ENCODE results near the gene SCRN1.

The SCRN1 gene

GRCh38 chr7:30001998-30002397 is 12.4 kb upstream of the SCRN1 start:
- DNase-seq, result no peak

- DNase-seq, result no peak
Observed at GRCh38 chr7:29998489-29998888, 8.9 kb upstream of the SCRN1 start.

DNA sequence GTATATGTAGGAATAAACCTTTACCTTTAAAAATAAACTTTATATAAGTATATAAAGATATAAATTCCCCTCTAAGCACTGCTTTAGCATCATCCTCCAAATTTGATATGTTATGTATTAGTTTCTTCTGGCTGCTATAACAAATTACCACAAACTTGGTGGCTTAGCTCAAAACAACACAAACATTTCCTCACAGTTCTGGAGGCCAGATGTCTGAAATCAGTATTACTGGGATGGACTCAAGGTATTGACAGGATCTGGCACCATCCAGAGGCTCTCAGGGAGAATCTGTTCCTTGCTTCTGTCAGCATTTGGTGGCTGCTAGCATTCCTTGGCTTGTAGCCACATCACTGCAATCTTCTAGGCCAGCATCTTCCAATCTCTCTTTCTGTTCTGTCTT is 6.7 kb upstream of the SCRN1 start:
- DNase-seq, result no peak

DNA sequence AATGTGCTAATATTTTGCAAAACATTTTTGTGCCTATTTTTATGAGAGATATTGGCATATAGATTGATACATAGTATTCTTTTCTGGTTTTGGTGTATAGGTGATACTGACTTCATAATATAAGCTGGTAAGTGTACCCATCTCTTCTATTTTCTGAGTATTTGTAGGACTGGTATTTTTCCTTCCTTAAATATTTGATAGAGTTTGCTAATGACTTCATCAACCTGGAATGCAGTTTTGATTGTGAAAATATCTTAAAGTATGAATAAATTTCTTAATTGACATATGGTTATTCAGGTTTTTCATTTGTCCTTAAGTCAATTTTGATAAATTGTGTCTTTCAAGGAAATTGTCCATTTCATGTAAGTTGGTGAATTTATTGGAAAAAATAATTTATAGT is 6.1 kb upstream of the SCRN1 start:
- DNase-seq, result no peak

DNA sequence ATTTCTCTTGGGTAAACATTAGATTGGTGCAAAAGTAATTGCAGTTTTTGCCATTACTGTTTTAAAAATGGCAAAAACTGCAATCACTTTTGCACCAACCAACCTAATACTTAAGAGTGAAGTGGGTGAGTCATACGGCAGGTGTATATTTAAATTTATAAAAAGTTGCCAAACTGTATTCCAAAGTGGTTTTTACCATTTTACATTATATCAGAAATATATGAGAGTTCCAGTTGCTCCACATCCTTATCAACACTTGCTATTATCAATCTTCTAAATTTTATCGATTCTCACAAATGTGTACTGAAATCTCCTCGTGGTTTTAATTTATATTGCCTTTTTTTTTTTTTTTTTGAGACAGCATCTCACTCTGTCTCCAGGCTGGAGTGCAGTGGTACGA is 3.5 kb upstream of the SCRN1 start:
- no peak for DNase-seq

DNA sequence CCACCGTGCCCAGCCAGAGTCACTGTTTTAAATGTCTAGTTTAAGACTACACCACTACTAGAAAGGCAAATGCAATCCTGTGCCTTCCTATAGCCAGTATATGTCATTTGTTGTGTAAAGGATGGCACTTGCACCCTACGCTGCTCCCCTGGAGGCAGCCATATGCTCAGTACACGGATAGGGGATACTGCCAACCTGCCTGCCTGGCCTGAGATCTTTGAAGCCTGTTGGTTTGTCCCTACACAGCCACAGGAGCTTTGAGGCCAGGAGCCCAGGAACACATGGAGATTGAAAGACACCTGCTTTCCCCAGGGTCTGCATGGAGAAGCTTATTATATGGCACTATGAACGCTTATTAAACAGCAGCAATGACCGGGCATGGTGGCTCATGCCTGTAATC is 2.3 kb upstream of the SCRN1 start:
- DNase-seq, result no peak

DNA sequence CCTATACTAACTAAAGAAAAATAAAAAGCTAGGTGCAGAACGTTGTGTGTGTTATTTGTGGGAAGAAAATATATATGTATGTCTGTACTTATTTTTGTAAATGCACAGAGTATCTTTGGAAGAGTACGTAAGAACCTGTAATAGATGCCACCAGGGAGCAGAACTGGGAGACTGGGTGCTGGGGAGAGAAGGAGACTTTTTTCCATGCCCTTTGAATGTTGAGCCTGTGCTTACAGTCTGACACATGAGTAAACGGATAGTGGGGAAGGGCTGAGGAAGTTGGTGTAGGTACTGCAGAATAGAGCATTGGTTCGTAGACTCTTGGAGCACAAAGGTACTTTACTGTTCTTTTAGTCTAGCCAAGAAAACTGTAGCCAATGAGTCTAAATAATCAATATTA is 1.3 kb upstream of the SCRN1 start:
- no peak for DNase-seq

DNA sequence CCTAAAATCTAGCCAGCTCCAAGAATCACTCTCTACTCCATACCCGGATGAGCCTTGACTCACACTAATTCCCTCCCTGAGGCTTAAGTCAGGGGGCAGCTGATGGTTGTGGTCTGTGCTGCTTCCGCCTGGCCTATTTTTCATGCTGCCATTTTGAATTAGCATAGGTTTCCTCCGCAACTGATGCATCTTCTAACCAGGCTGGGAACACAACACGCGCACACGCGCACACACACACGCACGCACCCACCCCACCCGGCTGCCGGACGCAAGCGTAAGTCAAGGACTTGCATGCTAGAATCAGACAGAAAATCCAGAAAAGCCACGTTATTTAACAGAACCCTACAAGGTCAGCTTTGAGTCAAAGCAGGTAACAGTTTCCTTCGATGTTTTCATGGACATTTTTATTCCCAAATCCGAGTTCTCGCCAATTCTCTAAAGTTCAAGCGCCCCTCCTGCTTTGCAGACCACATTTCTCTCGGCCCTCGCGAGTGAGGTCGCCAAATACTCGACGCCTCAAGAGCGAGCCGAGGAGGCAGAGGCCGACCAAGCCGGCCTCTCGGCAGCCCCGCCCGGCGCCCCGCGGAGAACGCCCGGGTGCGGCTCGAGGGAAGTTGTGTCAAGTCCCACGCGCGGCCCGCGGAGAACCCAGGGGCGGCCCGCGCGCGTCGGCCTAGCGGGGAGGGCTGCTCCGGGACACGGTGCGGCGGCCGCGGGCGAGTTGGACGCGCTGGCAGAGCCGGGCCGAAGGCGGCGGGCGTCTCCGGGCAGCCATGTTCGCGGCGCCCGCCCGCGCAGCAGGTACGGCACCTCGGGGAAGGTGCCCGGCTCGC is 961 bp downstream of the SCRN1 start:
- peak; percentile 18 for DNase-seq

GRCh38 chr7:29987811-29988317 is 1.7 kb downstream of the SCRN1 start:
- DNase-seq, result no peak

DNA sequence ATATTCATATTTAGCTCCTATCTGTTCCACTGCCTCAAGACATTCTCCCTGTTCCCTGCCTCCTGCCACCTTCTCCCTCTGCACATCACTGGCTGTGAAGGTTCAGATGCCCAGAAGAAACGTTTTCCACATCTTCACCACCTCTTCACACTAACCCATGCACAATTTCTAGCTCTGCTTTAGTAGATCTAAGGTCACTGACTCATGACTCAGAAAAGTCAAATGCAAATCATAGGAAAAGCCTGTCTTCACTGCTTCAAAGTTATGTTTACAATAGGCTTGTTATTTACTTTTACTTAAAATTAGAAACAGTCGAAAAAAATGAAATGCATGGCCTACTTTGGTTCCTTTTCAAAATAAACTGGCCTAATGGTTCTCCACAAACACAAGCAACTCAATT is 2.5 kb downstream of the SCRN1 start:
- DNase-seq, result no peak

- no peak for DNase-seq
Observed at GRCh38 chr7:29980151-29980550, 9.4 kb downstream of the SCRN1 start.

DNA sequence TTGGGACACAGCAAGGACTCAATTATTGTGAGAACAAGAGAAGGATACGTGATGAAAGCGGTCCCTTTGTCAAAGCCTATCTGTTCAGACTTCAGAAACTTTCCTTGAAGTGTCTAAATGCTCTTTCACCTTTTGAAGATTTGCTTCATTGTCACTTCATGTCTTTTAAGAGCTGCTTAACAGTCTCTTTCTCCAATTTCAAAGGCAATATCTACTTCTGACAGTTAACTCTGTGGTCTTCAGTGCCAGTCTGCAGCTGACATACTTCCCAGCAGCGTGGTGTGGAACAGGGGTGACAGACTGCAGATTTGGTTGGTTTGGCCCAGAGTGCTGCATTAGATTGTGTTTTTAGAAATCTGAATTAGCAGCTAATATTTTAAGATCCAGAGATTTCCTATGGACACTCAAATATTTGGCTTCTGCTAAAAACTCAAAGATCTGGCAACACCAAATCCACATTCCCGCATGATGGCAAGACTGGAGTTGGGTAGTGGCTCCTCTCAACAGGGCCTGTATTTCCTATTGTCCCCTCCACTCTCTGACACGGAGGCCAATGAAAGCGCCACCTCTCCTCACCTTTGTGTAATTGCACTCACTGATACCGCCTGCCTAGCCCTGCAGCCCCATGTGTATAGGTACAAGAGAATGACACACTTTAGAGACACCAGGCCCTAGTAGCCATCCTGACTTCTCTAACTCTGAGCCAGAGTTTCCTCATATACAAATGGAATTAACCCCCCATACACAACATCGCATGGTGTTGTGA is 11.5 kb downstream of the SCRN1 start:
- no peak for DNase-seq

DNA sequence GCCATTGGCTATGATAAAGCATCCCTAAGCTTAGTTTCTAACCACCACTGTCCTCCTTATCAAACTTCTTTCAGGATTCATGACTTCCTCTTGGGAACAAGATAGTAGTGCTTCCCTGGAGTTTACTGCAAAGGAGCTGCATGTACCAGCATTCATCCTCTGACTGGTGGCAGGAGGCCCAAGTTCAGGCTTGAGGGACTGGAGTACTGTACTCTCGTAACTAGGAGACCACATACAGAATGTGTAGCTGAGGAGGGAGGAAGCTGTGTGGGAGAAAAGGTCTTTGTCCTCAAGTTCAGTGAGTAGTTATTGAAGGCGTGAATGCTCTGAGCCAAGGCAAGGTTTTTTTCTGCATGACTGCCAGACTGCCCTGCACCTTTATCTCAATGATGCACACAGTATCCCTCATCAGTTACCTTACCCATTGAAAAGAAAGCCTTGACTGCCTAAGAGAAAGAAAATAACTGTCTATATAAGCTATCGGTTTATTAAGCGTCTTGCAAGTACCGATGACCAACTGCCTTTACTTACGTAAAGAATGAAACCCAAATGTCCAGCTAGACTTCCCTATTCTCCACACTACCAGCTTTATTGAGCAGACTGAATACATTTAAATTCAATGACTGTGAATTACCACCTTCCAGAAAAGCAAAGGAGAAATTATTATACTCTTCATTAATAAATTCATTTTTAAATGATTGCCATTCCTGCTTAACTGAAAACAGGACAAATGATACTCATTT is 12.8 kb downstream of the SCRN1 start:
- no peak for DNase-seq

- DNase-seq, result no peak
Observed at GRCh38 chr7:29976266-29976665, 13.3 kb downstream of the SCRN1 start.

GRCh38 chr7:29975561-29975960 is 14.0 kb downstream of the SCRN1 start:
- no peak for DNase-seq

DNA sequence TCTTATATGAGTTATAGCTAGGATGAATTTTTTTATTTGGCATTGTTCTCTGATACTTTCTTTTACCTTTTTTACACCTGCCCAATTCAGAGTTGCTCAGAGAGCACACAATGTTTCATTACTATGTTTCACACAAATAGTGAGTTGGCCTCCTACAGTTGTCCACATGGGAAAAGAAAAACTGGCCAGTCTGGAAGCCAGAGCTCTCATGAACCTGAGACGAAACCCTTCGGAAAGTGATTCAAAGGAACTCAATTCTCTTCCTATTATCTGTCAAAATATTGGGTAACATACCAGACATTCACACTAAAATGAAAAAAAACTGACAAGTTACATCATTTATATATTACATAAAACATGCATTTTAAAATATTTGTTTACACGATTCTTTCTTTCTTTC is 15.3 kb downstream of the SCRN1 start:
- DNase-seq, result no peak

DNA sequence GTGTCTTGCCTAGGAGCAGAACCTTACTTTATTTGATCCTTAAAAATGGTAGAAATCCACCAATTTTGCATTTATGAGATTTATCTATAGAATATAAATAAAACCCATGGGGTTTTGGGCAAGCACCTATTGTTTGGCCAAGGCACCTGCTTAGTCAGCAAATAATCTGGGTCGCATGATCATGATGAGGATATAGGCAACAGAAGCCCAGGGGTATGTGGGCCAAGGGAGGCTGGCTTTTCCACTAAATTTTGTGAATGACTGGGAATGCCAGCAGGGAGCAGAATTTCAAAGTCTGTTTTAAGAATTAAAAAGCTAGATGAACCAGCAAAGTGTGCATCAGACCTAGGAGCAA is 17.3 kb downstream of the SCRN1 start:
- no peak for DNase-seq

DNA sequence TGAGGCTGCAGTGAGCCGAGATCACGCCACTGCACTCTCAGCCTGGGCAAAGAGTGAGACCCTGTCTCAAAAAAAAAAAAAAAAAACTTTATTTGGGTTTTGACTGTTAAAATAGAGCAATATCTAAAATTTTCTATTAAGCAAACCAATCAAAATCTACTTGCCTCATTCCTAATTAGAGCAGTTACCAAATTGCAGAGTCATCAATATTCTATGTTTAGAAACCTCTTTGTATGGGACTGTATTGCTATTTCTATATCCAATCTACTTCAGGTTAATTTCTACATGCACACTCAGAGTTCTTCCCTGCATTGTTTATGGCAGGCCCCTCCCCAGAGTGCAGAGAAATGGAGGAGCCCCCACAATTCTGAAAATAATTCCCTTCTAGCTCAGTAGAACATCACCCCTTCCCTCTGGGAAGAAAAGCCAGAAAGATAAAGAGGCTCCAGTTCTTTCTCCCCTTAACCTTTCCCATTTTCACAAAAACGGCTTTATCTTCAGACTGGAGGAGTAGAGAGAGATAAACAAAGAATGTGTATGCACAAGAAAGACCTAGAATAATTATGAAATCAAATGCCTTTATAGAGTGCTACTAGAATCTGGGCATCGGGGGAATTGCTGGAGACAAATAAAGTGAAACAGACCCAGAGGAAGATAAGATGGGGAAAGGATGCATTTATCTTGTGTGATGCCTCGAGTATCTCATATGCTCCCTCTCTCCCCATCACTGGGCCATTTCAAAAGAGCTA is 17.9 kb downstream of the SCRN1 start:
- DNase-seq, result no peak

DNA sequence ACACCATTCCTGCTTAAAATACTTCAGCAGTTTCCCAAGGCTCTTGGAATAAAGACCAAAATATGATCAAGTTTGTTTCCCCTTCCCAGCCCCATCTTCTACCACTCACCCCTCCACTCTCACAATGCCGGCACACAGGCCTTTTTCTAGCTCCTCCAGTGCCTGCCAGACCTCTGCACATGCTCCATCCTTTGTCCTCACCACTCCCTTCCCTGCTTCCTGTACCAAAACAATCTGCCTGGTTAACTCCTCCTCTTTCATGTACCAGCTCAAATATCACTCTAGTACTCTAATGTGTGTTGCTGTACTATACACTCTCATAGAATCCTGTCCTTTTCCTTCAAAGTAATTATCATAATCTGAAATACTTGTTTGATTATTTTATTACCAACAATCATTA is 19.4 kb downstream of the SCRN1 start:
- DNase-seq, result no peak

- no peak for DNase-seq
Observed at GRCh38 chr7:29969738-29970137, 19.9 kb downstream of the SCRN1 start.

- no peak for DNase-seq
Observed at GRCh38 chr7:29968683-29969395, 20.8 kb downstream of the SCRN1 start.

DNA sequence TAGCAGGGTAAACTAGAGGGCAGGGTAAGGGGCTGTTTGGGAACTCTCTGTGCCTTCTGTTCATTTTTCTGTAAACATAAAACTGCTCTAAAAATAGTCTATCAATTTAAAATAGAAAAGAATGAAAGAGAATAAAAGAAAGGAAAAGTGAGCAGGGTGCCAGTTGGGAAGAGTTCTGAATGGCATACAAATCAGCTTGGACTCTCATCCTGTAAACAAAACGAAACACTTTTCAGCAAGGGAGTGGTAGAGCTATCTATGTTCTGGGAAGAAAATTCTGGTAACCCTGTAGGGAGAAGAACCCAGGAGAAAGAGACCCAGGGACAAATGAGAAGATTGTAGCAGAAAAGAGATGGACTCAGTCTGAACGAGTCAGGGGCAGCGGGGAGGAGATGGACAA is 24.6 kb downstream of the SCRN1 start:
- no peak for DNase-seq
